KBM-7 (cell line): ENCODE results near the gene BEST3.
"Not testable (repeated sequence)": the region's sequence is repeated elsewhere in the genome, so short reads cannot be mapped to it uniquely, and the experiment has no call there.

ENCODE experiments used
- DNase-seq: peaks from one replicate; pipeline ENCODE4 v3.0.0-alpha.2; 2015
- in situ Hi-C: fragments of 300-500 bp; cut with MboI; formaldehyde crosslinking; loops from 2 replicates; pipeline ENCODE4 v1.14.3; 2020; ENCODE audit warnings: low sequenced_read_pairs, low pct_unique_long_range_greater_than_20kb, mixed read lengths

Gene BEST3

GRCh38 chr12:69688471-69689427 is 10.4 kb downstream of the BEST3 start:
- peak; percentile 65 for DNase-seq

GRCh38 chr12:69688021-69688420 is 11.1 kb downstream of the BEST3 start:
- no peak for DNase-seq
- in situ Hi-C loops = no loop called here

More at GRCh38 chr12:69688471-69689427, 10.4 kb downstream of the BEST3 start:
- in situ Hi-C loops = no loop called here

GRCh38 chr12:69687390-69687789 is 11.7 kb downstream of the BEST3 start:
- DNase-seq = no peak
- in situ Hi-C loops = no loop called here

GRCh38 chr12:69686731-69687130 is 12.4 kb downstream of the BEST3 start:
- in situ Hi-C loops = no loop called here
- DNase-seq = no peak

- in situ Hi-C loops = no loop called here
- DNase-seq = no peak
These were observed 13.3 kb downstream of the BEST3 start for GRCh38 chr12:69685810-69686209.

- in situ Hi-C loops = no loop called here
- DNase-seq = no peak
These were observed 14.6 kb downstream of the BEST3 start for GRCh38 chr12:69684466-69684865.

GRCh38 chr12:69682110-69682755 is 16.9 kb downstream of the BEST3 start:
- in situ Hi-C loops = no loop called here
- no peak for DNase-seq

- no peak for DNase-seq
- in situ Hi-C loops = no loop called here
These were observed 20.0 kb downstream of the BEST3 start for GRCh38 chr12:69679119-69679518.

GRCh38 chr12:69676257-69677012 is 22.7 kb downstream of the BEST3 start:
- DNase-seq = no peak
- in situ Hi-C loops = no loop called here

- DNase-seq = no peak
- in situ Hi-C loops = no loop called here
These were observed 26.9 kb downstream of the BEST3 start for GRCh38 chr12:69672195-69672594.

- DNase-seq = no peak
- in situ Hi-C loops = no loop called here
These were observed 27.5 kb downstream of the BEST3 start for GRCh38 chr12:69671597-69671996.

GRCh38 chr12:69666798-69667197 is 32.3 kb downstream of the BEST3 start:
- DNase-seq = no peak
- in situ Hi-C loops = no loop called here

GRCh38 chr12:69664930-69665377 is 34.1 kb downstream of the BEST3 start:
- in situ Hi-C loops, DNase-seq: not testable (repeated sequence)

GRCh38 chr12:69663726-69664125 is 35.4 kb downstream of the BEST3 start:
- in situ Hi-C loops = no loop called here
- no peak for DNase-seq

- no peak for DNase-seq
- in situ Hi-C loops = no loop called here
These were observed 36.3 kb downstream of the BEST3 start for GRCh38 chr12:69662764-69663163.

GRCh38 chr12:69661386-69661785 is 37.7 kb downstream of the BEST3 start:
- in situ Hi-C loops = no loop called here
- no peak for DNase-seq

- in situ Hi-C loops = no loop called here
- no peak for DNase-seq
These were observed 38.8 kb downstream of the BEST3 start for GRCh38 chr12:69660164-69660863.

GRCh38 chr12:69658203-69658602 is 40.9 kb downstream of the BEST3 start:
- in situ Hi-C loops = no loop called here
- DNase-seq = no peak
